Osteoblast (primary cell): ENCODE results near the gene RNF2. TPM values are rescaled to one million over a fixed set of nuclear protein-coding genes. Genes with fewer than 3 reads are reported as not detected.
"Not testable (repeated sequence)": the region's sequence is repeated elsewhere in the genome, so short reads cannot be mapped to it uniquely, and the experiment has no call there.

ENCODE experiments used
- DNase-seq: peaks from one replicate; pipeline ENCODE4 v3.0.0; 2011; ENCODE audit warnings: low spot score, mixed read lengths; ENCODE audit not compliant: insufficient read length; ENCODE audit errors: missing footprints
- H2AFZ ChIP-seq: 2 replicates; pipeline ENCODE4 v1.6.0; 2011; ENCODE audit warnings: mild to moderate bottlenecking, low read length
- H3K27ac ChIP-seq: 2 replicates; pipeline ENCODE4 v1.5.1; 2011; ENCODE audit warnings: mild to moderate bottlenecking, low read depth, low read length, moderate library complexity
- H3K27me3 ChIP-seq: 2 replicates; pipeline ENCODE4 v1.6.0; 2012; ENCODE audit warnings: mild to moderate bottlenecking, control low read depth, inconsistent platforms, low read length, moderate library complexity; ENCODE audit not compliant: insufficient read depth
- H3K36me3 ChIP-seq: 2 replicates; pipeline ENCODE4 v1.5.1; 2011; ENCODE audit warnings: mild to moderate bottlenecking, low read length, control low read depth, moderate library complexity; ENCODE audit not compliant: insufficient read depth
- H3K4me1 ChIP-seq: 2 replicates; pipeline ENCODE4 v1.5.1; 2011; ENCODE audit warnings: mild to moderate bottlenecking, low read length, control low read depth, moderate library complexity; ENCODE audit not compliant: insufficient read depth
- H3K4me2 ChIP-seq: 2 replicates; pipeline ENCODE4 v1.6.0; 2011; ENCODE audit warnings: mild to moderate bottlenecking, low read length; ENCODE audit not compliant: insufficient read depth
- H3K4me3 ChIP-seq: fragments of 200-600 bp; sonication (generic); 3 replicates; pipeline ENCODE4 v1.5.1; 2012; ENCODE audit warnings: mild to moderate bottlenecking, low read length, inconsistent platforms; ENCODE audit not compliant: insufficient read depth
- H3K79me2 ChIP-seq: 2 replicates; pipeline ENCODE4 v1.6.0; 2012; ENCODE audit warnings: mild to moderate bottlenecking, low read length, control low read depth, inconsistent platforms; ENCODE audit not compliant: insufficient read depth
- H3K9me3 ChIP-seq: 2 replicates; pipeline ENCODE4 v1.5.1; 2011; ENCODE audit warnings: low read depth, low read length, control low read depth
- H4K20me1 ChIP-seq: 2 replicates; pipeline ENCODE4 v1.6.0; 2012; ENCODE audit warnings: mild to moderate bottlenecking, low read length, control low read depth; ENCODE audit not compliant: insufficient read depth
- total RNA-seq: library from RNA; depleted of rRNA; stranded (reverse); fragments of >200 nt; gene quantifications from 2 replicates; pipeline ENCODE4 v1.2.3, GENCODE V29; 2012
- TF ChIP-seq, protein P1 (sequence below): IDR thresholded peaks from 2 replicates; pipeline ENCODE4 v1.5.1; 2011; ENCODE audit warnings: mild to moderate bottlenecking, low read depth, low read length, moderate library complexity; ENCODE audit errors: extremely low read depth

Gene RNF2
- total RNA-seq, 1 donor, result 20.3 TPM

DNA sequence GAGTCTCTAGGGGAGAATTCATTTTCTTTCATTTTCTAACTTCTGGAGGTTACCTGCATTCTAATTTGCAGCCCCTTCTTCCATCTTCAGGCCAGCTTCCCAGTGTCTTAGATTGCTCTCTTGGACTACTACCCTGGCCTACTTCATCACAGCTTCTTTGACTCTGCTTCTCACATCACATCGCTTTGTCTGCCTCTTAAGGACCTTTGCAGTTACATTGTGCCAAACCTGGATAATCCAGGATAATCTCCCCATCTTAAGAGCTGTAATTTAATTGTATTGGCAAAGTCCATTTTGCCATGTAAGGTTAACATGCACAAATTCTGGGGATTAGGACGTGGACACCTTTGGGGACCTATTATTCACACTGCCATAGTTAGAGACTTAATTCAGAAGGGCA is 18.4 kb downstream of the RNF2 start:
- no peak overlapping the region for H3K4me2 ChIP-seq
- no peak overlapping the region for H2AFZ ChIP-seq
- peaks cover 14% of the 10 kb centered on the region for H4K20me1 ChIP-seq
- peaks cover 3% of the 10 kb centered on the region for H3K4me1 ChIP-seq
- DNase-seq, result peak; percentile 77
- peaks cover 72% of the 10 kb centered on the region for H3K79me2 ChIP-seq
- H3K4me3 ChIP-seq, result no peak overlapping the region
- TF ChIP-seq, protein P1, sequence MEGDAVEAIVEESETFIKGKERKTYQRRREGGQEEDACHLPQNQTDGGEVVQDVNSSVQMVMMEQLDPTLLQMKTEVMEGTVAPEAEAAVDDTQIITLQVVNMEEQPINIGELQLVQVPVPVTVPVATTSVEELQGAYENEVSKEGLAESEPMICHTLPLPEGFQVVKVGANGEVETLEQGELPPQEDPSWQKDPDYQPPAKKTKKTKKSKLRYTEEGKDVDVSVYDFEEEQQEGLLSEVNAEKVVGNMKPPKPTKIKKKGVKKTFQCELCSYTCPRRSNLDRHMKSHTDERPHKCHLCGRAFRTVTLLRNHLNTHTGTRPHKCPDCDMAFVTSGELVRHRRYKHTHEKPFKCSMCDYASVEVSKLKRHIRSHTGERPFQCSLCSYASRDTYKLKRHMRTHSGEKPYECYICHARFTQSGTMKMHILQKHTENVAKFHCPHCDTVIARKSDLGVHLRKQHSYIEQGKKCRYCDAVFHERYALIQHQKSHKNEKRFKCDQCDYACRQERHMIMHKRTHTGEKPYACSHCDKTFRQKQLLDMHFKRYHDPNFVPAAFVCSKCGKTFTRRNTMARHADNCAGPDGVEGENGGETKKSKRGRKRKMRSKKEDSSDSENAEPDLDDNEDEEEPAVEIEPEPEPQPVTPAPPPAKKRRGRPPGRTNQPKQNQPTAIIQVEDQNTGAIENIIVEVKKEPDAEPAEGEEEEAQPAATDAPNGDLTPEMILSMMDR, result no peak
- H3K9me3 ChIP-seq, result no peaks in the 10 kb centered on the region
- H3K27ac ChIP-seq, result no peak overlapping the region
- H3K27me3 ChIP-seq, result no peaks in the 10 kb centered on the region
- no peaks in the 10 kb centered on the region for H3K36me3 ChIP-seq

DNA sequence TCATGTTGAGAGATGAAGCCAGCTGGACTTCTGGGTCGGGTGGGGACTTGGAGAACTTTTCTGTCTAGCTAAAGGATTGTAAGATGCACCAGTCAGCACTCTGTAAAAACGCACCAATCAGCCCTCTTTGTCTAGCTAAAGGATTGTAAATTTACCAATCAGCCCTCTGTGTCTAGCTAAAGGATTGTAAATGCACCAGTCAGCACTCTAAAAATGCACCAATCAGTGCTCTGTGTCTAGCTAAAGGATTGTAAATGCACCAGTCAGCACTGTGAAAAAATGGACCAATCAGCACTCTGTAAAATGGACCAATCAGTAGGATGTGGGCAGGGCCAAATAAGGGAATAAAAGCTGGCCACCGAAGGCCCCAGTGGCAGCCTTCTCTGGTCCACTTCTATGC is 19.6 kb downstream of the RNF2 start:
- not testable (repeated sequence) for H3K27me3 ChIP-seq, H3K27ac ChIP-seq, DNase-seq, H2AFZ ChIP-seq, H3K4me2 ChIP-seq, H3K36me3 ChIP-seq, H3K4me3 ChIP-seq, H3K9me3 ChIP-seq, H3K4me1 ChIP-seq
- Histone ChIP-seq H3K79me2 (peaks cover 61% of the 10 kb centered on the region), H4K20me1 (peaks cover 13% of the 10 kb centered on the region)

DNA sequence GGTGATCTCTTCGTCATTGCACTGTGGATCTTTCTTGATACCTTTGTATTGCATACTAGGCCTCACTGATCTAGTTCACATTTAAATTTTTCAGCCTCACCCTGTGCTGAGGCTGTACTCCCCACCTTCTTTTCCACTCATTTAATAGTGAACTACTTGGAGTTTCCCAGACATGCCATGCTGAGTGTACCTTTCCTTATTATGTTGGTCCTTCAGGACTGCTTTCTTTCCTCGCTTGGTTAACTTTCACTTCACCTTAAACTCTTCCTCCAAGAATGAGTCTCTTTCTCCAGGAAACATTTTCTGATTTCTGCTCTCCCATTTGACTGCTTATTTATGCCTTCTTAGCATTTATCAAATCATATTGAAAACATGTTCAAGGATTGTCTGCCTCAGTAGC is 20.8 kb downstream of the RNF2 start:
- Histone ChIP-seq H3K36me3 (no peaks in the 10 kb centered on the region), H3K4me2 (no peak overlapping the region), H3K9me3 (no peaks in the 10 kb centered on the region), H3K27me3 (no peaks in the 10 kb centered on the region), H3K27ac (no peak overlapping the region), H4K20me1 (peaks cover 9% of the 10 kb centered on the region), H3K79me2 (peaks cover 59% of the 10 kb centered on the region), H3K4me1 (peaks cover 3% of the 10 kb centered on the region), H2AFZ (no peak overlapping the region), H3K4me3 (no peak overlapping the region)
- DNase-seq, result no peak
- TF ChIP-seq, protein P1, result no peak

DNA sequence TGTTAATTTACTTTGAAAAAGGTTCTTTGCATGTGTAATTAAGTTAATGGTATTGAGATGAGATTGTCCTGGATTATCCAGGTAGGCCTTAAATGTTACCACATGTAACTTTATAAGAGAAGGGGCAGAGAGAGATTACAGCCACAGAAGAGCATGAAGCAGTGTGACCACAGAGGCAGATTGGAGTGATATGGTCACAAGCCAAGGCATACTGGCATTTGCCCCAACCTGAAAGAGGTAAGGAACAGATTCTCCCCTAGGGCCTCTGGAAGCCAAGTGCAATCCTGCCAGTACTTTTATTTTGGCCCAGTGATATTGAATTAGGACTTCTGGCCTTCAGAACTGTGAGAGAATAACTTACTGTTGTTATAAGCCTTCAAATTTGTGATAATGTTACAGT is 23.0 kb downstream of the RNF2 start:
- Histone ChIP-seq H3K4me2 (no peak overlapping the region), H4K20me1 (peaks cover 10% of the 10 kb centered on the region), H3K36me3 (no peaks in the 10 kb centered on the region), H3K27me3 (no peaks in the 10 kb centered on the region), H2AFZ (no peak overlapping the region), H3K4me1 (no peaks in the 10 kb centered on the region), H3K27ac (no peak overlapping the region), H3K9me3 (no peaks in the 10 kb centered on the region), H3K4me3 (no peak overlapping the region), H3K79me2 (peaks cover 60% of the 10 kb centered on the region)
- TF ChIP-seq, protein P1, result no peak
- no peak for DNase-seq
